ENCODE data around the gene DDB1. TPM values are rescaled to one million over a fixed set of nuclear protein-coding genes. Genes with fewer than 3 reads are reported as not detected.

The DDB1 gene
- total and polyA plus RNA-seq, 2 experiments from 2014 or later = 177 to 215 TPM

DNA sequence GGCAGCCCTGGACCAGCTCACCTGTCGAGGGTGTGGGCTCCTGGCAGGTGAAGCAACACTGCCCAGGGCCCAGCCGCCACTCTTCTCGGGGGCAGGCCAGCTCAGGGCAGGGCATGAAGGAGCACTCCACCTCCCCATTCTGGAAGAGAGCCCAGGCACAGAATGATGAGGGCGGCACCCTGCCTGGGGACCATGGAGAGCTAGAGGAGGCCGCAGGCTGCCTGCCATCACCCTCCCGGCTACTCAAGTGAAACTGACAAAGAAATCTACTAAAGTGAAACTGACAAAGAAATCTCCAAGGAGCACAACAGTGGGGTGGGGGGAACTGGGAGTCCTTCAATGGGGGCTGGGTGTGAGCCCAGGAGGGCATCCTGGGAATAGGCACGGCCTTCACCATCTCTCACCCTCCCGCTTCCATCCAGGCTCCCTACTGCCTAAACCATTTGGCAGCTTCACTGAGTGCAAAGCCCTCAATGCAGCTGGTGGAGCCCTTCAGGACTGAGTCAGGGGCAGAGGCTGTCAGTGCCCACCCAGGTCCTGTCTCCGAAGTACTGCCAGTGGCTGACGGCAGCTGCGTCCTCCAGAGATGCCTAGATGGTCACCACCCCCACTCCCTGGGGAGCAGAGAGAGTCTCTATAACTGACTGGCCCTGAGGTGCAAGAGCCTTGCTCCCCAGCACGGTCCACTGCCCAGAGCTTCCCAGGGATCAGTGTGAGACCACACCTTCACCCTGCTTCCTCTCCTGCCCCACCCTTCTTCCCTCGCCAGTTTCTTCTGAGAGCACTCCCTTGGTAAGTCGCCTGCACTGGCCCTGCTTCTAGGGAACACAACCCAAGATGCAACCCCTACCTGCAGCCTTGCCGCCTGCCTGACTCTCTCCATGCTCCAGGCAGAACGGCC is 59.5 kb downstream of the DDB1 start:
- no peaks in the 10 kb centered on the region for H3K36me3 ChIP-seq (replicated peaks; ENCODE audit: insufficient read depth, low read depth)
- no peak overlapping the region for H3K27ac ChIP-seq
- no peaks in the 10 kb centered on the region for H4K20me1 ChIP-seq (ENCODE audit: insufficient read depth, poor library complexity, severe bottlenecking)
- H2AFZ ChIP-seq = no peak overlapping the region
- H3K27me3 ChIP-seq = no peaks in the 10 kb centered on the region
- TF ChIP-seq, protein P1, sequence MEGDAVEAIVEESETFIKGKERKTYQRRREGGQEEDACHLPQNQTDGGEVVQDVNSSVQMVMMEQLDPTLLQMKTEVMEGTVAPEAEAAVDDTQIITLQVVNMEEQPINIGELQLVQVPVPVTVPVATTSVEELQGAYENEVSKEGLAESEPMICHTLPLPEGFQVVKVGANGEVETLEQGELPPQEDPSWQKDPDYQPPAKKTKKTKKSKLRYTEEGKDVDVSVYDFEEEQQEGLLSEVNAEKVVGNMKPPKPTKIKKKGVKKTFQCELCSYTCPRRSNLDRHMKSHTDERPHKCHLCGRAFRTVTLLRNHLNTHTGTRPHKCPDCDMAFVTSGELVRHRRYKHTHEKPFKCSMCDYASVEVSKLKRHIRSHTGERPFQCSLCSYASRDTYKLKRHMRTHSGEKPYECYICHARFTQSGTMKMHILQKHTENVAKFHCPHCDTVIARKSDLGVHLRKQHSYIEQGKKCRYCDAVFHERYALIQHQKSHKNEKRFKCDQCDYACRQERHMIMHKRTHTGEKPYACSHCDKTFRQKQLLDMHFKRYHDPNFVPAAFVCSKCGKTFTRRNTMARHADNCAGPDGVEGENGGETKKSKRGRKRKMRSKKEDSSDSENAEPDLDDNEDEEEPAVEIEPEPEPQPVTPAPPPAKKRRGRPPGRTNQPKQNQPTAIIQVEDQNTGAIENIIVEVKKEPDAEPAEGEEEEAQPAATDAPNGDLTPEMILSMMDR (IDR thresholded peaks at IDR 0.05; ENCODE audit: poor library complexity) = no peak
- no peak for TF ChIP-seq EZH2 (IDR thresholded peaks at IDR 0.05; ENCODE audit: borderline replicate concordance)
- TF ChIP-seq EZH2phosphoT487 (IDR thresholded peaks at IDR 0.05; ENCODE audit: low read depth, severe bottlenecking, unreplicated experiment) = no peak
- no peak overlapping the region for H3K4me2 ChIP-seq
- no peak overlapping the region for H3K4me3 ChIP-seq
- H3K79me2 ChIP-seq = no peaks in the 10 kb centered on the region
- WGBS (ENCODE audit: low lambda C conversion rate, missing lambda C conversion rate) = 93% methylated on average over 16 of the region's 16 CpGs
- no peaks in the 10 kb centered on the region for H3K4me1 ChIP-seq (ENCODE audit: insufficient read depth)
- DNase-seq (ENCODE audit: low spot score) = no peak
- H3K9me2 ChIP-seq (replicated peaks; ENCODE audit: insufficient read depth) = no peaks in the 10 kb centered on the region
- H3K9me3 ChIP-seq (ENCODE audit: low read depth) = no peaks in the 10 kb centered on the region

DNA sequence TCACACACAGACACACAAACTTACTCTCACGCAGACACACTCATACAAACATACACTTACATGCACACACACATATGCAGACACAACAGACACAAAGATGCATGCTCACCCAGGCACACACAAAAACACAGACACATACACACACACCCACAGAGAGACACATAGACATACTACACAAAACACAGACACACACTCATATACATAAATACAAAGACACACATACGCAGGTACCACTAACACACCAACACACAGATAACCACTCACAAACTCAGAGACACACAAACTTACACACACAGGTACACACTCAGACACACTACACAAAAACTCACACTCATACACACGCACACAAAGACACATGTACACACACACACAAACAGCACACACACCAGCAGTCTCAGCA is 60.2 kb downstream of the DDB1 start:
- H3K4me3 ChIP-seq = no peak overlapping the region
- H4K20me1 ChIP-seq (ENCODE audit: insufficient read depth, poor library complexity, severe bottlenecking) = no peaks in the 10 kb centered on the region
- no peaks in the 10 kb centered on the region for H3K36me3 ChIP-seq (replicated peaks; ENCODE audit: insufficient read depth, low read depth)
- H3K27me3 ChIP-seq = no peaks in the 10 kb centered on the region
- H3K27ac ChIP-seq = no peak overlapping the region
- 97% methylated on average over 3 of the region's 3 CpGs for WGBS (ENCODE audit: low lambda C conversion rate, missing lambda C conversion rate)
- H3K4me2 ChIP-seq = no peak overlapping the region
- no peak for DNase-seq (ENCODE audit: low spot score)
- no peaks in the 10 kb centered on the region for H3K9me3 ChIP-seq (ENCODE audit: low read depth)
- TF ChIP-seq, protein P1 (IDR thresholded peaks at IDR 0.05; ENCODE audit: poor library complexity) = no peak
- TF ChIP-seq EZH2 (IDR thresholded peaks at IDR 0.05; ENCODE audit: borderline replicate concordance) (no peak), EZH2phosphoT487 (IDR thresholded peaks at IDR 0.05; ENCODE audit: low read depth, severe bottlenecking, unreplicated experiment) (no peak)
- no peak overlapping the region for H2AFZ ChIP-seq
- H3K79me2 ChIP-seq = no peaks in the 10 kb centered on the region
- no peaks in the 10 kb centered on the region for H3K9me2 ChIP-seq (replicated peaks; ENCODE audit: insufficient read depth)
- no peaks in the 10 kb centered on the region for H3K4me1 ChIP-seq (ENCODE audit: insufficient read depth)

DNA sequence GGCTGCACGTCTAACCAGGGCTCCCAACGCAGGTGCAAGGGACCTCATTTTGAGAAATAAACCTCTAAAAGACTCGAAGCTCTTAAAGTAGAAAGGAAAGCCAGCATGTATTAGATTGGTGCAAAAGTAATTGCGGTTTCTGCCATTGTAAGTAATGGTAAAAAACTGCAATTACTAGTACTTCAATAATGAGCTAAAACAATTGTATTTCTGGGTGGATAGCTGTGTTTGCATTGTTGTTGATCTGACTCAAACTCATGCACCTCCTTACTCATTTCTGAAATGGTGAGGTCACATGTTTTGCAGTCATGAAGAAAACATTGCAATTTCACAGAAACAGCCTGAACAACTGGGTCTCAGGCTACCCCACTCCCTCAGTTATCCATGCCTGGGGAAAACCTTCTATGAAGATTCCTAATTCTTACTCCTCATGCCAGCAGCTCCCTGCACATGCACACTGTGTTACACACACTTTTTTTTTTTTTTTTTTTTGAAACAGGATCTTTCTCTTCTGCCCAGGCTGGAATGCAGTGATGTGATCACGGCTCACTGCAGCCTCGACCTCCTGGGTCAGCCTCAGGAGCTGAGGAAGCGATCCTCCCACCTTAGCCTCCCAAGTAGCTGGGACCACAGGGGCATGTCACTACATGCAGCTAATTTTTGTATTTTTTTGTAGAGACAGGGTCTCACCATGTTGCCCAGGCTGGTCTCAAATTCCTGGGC is 62.4 kb downstream of the DDB1 start:
- Histone ChIP-seq H3K4me3 (no peak overlapping the region), H3K27me3 (no peaks in the 10 kb centered on the region), H3K9me2 (replicated peaks; ENCODE audit: insufficient read depth) (no peaks in the 10 kb centered on the region), H3K36me3 (replicated peaks; ENCODE audit: insufficient read depth, low read depth) (no peaks in the 10 kb centered on the region), H3K4me2 (no peak overlapping the region), H4K20me1 (ENCODE audit: insufficient read depth, poor library complexity, severe bottlenecking) (no peaks in the 10 kb centered on the region), H3K27ac (no peak overlapping the region), H2AFZ (no peak overlapping the region), H3K4me1 (ENCODE audit: insufficient read depth) (no peaks in the 10 kb centered on the region), H3K9me3 (ENCODE audit: low read depth) (no peaks in the 10 kb centered on the region), H3K79me2 (no peaks in the 10 kb centered on the region)
- TF ChIP-seq, protein P1 (IDR thresholded peaks at IDR 0.05; ENCODE audit: poor library complexity) = no peak
- TF ChIP-seq EZH2 (IDR thresholded peaks at IDR 0.05; ENCODE audit: borderline replicate concordance) = no peak
- no peak for TF ChIP-seq EZH2phosphoT487 (IDR thresholded peaks at IDR 0.05; ENCODE audit: low read depth, severe bottlenecking, unreplicated experiment)
- 98% methylated on average over 7 of the region's 7 CpGs for WGBS (ENCODE audit: low lambda C conversion rate, missing lambda C conversion rate)
- no peak for DNase-seq (ENCODE audit: low spot score)

All from hepatocyte (in vitro differentiated cells).